ENCODE measurements around the gene CYP2D6. TPM values are rescaled to one million over a fixed set of nuclear protein-coding genes. Genes with fewer than 3 reads are reported as not detected.
"Not testable (repeated sequence)": the region's sequence is repeated elsewhere in the genome, so short reads cannot be mapped to it uniquely, and the experiment has no call there.

The CYP2D6 gene
- total RNA-seq (1 to 10 TPM in 1 of 2 donors, under 1 TPM in 1; 0.96 to 1.1 TPM), polyA plus RNA-seq (ENCODE audit: insufficient read length in 6 of 6) (1 to 10 TPM; 2.9 to 6.8 (median 5.0) TPM)
- long read RNA-seq, donor 1: 0 reads
- long read RNA-seq, donor 2: 0 reads
- long read RNA-seq, donor 3: 0 reads
- long read RNA-seq, donor 4, partial matches to known transcripts: 1 of 1 reads
- long read RNA-seq, donor 4, other reads (novel, unspliced or antisense): 0 of 1 reads
- long read RNA-seq, donor 5: 0 reads
- long read RNA-seq, donor 6: 0 reads
- long read RNA-seq, donor 7: 0 reads
- long read RNA-seq, donor 8: 0 reads
- long read RNA-seq, donor 9: 0 reads
- long read RNA-seq, donor 10: 0 reads
- long read RNA-seq, donor 11: 0 reads
- long read RNA-seq, donor 12: 0 reads

DNA sequence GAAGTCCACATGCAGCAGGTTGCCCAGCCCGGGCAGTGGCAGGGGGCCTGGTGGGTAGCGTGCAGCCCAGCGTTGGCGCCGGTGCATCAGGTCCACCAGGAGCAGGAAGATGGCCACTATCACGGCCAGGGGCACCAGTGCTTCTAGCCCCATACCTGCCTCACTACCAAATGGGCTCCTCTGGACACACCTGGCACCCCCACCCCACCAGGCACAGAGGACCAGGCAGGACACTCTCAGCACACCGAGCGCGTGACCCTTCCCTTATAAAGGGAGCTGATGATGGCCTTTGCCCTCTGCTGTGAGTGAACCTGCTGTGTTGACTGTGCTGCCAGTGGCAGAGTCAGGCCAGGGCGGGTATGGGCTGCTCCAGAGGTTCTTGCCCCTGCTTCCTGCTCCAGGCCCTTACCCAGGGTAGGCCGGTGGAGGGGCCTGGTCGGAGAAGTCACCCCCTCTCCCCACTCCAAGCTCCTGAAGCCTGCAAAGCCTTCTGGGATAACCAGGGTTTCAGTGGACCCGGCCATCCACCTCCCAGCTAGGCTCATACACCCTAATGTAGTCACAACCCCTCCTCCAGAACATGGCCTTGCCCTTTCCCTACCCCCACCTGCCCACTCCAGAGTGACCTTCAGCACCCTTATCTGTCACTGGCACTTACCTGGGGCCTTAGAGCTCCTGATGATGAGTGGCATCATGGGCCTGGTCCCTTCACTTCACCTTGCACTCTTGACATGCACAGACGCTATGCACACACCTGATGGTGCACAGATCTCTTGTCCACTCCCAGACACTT, at the start of gene CYP2D6:
TSS of gene CYP2D6 (minus strand) at position 172 of the 793 bp plus-strand sequence. CDS start at position 153, 19 bp downstream.
- H3K4me3 ChIP-seq; H3K27me3 ChIP-seq; H3K27ac ChIP-seq; H3K36me3 ChIP-seq; H3K4me1 ChIP-seq; ATAC-seq; H3K9me3 ChIP-seq; intact Hi-C loops (cut with DNase I): not testable (repeated sequence)
- DNase-seq: peak in 1 of 4 donors; percentile 72

DNA sequence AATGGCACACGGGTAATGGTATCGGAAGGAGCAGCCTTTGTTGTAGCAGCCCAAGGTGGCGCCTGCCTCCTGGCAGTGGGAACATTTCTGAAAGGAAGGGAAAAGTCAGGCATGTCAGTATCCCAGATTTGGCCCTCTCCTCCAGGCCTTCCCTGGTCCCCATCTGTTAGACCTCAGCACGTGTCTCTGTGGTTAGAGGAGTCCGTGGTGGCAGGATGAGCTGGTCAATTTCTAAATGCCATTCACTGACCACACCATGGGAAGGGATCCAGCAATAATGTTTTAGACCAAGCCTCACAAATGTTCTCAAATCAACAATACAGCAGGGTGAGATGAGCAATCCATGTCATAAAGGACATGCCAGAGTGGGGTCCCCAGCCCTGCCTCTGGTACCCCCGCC, 49.0 kb upstream of the CYP2D6 start:
- Histone ChIP-seq H3K4me1 (peaks cover 4 to 8% of the 10 kb centered on the region in 2 donors), H3K27me3 (no peaks in the 10 kb centered on the region), H3K9me3 (no peaks in the 10 kb centered on the region), H3K4me3 (no peak overlapping the region), H3K27ac (no peak overlapping the region), H3K36me3 (no peaks in the 10 kb centered on the region)
- intact Hi-C loops (cut with DNase I): no loop called here
- no peak for DNase-seq
- ATAC-seq: no peak
- no peak for TF ChIP-seq CTCF (IDR thresholded peaks at IDR 0.05)

GRCh38 chr22:42178910-42179519, 48.4 kb upstream of the CYP2D6 start:
- Histone ChIP-seq H3K4me3 (no peak overlapping the region), H3K36me3 (no peaks in the 10 kb centered on the region), H3K4me1 (peaks cover 4 to 8% of the 10 kb centered on the region in 2 donors), H3K27ac (no peak overlapping the region), H3K27me3 (no peaks in the 10 kb centered on the region), H3K9me3 (no peaks in the 10 kb centered on the region)
- ATAC-seq (no peak), DNase-seq (no peak)
- TF ChIP-seq CTCF (IDR thresholded peaks at IDR 0.05): no peak
- intact Hi-C loops (cut with DNase I): no loop called here

DNA sequence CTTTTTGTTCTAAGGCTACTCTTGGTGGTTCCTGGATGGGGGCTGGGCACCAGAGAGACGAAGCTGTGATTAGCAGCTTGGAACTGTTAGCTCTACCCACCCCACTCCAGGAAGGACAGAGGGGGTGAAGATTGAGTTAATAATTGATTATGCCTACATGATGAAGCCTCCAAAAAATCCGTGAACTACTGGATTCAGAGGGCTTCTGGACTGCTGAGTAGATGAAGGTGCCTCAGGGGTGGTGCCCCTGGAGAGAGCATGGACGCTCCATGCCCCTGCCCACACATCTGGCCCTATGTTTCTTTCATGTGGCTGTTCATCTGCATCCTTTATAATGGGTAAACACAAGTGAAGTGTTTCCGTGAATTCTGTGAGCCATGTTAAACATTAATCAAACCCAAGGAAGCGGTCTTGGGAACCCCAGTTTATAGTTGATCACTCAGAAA, 47.3 kb upstream of the CYP2D6 start:
- H3K36me3 ChIP-seq: no peaks in the 10 kb centered on the region
- H3K4me1 ChIP-seq: peaks cover 4 to 8% of the 10 kb centered on the region in 2 donors
- no peak for TF ChIP-seq CTCF (IDR thresholded peaks at IDR 0.05)
- H3K4me3 ChIP-seq: no peak overlapping the region
- DNase-seq (no peak), ATAC-seq (no peak)
- no peaks in the 10 kb centered on the region for H3K27me3 ChIP-seq
- intact Hi-C loops (cut with DNase I): no loop called here
- H3K9me3 ChIP-seq: no peaks in the 10 kb centered on the region
- H3K27ac ChIP-seq: no peak overlapping the region

DNA sequence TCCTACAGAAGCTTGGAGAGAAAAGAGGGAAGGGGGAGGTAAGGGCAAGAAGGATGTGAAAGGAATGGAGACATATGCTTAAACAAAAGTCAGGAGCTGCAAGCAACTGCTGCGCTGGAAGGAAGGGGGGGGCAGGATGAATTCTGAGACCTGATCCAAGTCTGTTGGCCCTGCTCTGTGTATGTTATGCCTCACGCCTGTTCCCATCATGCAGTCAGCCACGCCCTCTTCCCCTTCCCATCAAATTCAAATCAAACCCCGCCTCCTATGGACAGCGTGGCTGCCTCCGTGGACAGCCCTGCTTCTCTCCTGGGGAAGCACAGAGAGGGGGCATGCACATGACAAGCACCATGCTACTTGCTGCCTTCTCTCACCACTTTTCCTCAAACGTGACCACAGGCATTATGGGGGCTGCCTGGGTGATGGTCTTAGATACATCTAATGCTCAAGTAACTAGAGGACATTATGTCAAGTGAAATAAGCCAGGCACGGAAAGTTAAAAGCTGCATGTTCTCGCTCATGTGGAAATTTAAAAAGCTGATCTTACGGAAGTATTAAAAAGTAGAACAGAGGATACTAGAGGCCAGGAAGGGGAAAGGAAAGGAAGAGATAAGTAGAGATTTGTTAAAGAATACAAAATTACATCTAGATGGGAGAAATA, 45.8 kb upstream of the CYP2D6 start:
- peaks cover 4 to 8% of the 10 kb centered on the region in 2 donors for H3K4me1 ChIP-seq
- no peaks in the 10 kb centered on the region for H3K9me3 ChIP-seq
- no peak overlapping the region for H3K27ac ChIP-seq
- intact Hi-C loops (cut with DNase I): no loop called here
- H3K4me3 ChIP-seq: no peak overlapping the region
- no peaks in the 10 kb centered on the region for H3K36me3 ChIP-seq
- no peak for TF ChIP-seq CTCF (IDR thresholded peaks at IDR 0.05)
- H3K27me3 ChIP-seq: no peaks in the 10 kb centered on the region
- peak in 1 of 4 donors; percentile 57 for DNase-seq
- ATAC-seq: no peak
